Stomach (tissue), 4 donors: ENCODE measurements around the gene SHISA6.

ENCODE experiments used
- CTCF ChIP-seq, 7 experiments: fragments of 450-650 bp in 4 of 7; fragments of 200-600 bp in 3 of 7; sonication (generic) in 3 of 7; IDR thresholded peaks; one replicate each; pipeline ENCODE4 v1.5.1; 2016 to 2019; ENCODE audit warnings: antibody characterized with exemption in 7 of 7, control low read depth in 2 of 7, mild to moderate bottlenecking in 1 of 7
- EP300 ChIP-seq: sonication (generic); formaldehyde crosslinking; IDR thresholded peaks from one replicate; pipeline ENCODE4 v1.6.1; 2017; ENCODE audit warnings: antibody characterized with exemption

GRCh38 chr17:11245187-11245586 is 4.2 kb downstream of the SHISA6 start:
- TF ChIP-seq CTCF (IDR thresholded peaks at IDR 0.05) (no peak), EP300 (no peak)
